AG09309 (cell line): Measurements from ENCODE around the gene ENTPD6.
"Not testable (repeated sequence)": the region's sequence is repeated elsewhere in the genome, so short reads cannot be mapped to it uniquely, and the experiment has no call there.

ENCODE experiments used
- DNase-seq: peaks from one replicate; pipeline ENCODE4 v3.0.0-alpha.2; 2010; ENCODE audit warnings: low read depth
- H3K4me3 ChIP-seq: 2 replicates; pipeline ENCODE4 v1.5.1; 2011; ENCODE audit warnings: mild to moderate bottlenecking, low read depth, low read length, moderate library complexity; ENCODE audit not compliant: control insufficient read depth
- CTCF ChIP-seq: IDR thresholded peaks from 2 replicates; pipeline ENCODE4 v1.5.1; 2011; ENCODE audit warnings: mild to moderate bottlenecking, low read depth, low read length, inconsistent platforms; ENCODE audit not compliant: insufficient read depth, control insufficient read depth; ENCODE audit errors: missing control alignments

Gene ENTPD6

GRCh38 chr20:25229486-25230165 is 34.1 kb downstream of the ENTPD6 start:
- no peak for TF ChIP-seq CTCF

GRCh38 chr20:25230166-25230831 is 34.8 kb downstream of the ENTPD6 start:
- no peak for DNase-seq
- H3K4me3 ChIP-seq, result no peak overlapping the region
- no peak for TF ChIP-seq CTCF

More at GRCh38 chr20:25229486-25230165, 34.1 kb downstream of the ENTPD6 start:
- DNase-seq, result no peak
- H3K4me3 ChIP-seq, result no peak overlapping the region

GRCh38 chr20:25233016-25233772 is 37.7 kb downstream of the ENTPD6 start:
- no peak for TF ChIP-seq CTCF
- H3K4me3 ChIP-seq, result no peak overlapping the region
- DNase-seq, result no peak

- not testable (repeated sequence) for H3K4me3 ChIP-seq
These were observed 38.7 kb downstream of the ENTPD6 start for GRCh38 chr20:25234009-25234849.

GRCh38 chr20:25236450-25237304 is 41.2 kb downstream of the ENTPD6 start:
- TF ChIP-seq CTCF, result no peak
- H3K4me3 ChIP-seq, result no peak overlapping the region
- DNase-seq, result no peak

More at GRCh38 chr20:25234009-25234849, 38.7 kb downstream of the ENTPD6 start:
- DNase-seq, result not testable (repeated sequence)

GRCh38 chr20:25237610-25238318 is 42.3 kb downstream of the ENTPD6 start:
- peak; percentile 99 for DNase-seq
- no peak for TF ChIP-seq CTCF
- no peak overlapping the region for H3K4me3 ChIP-seq
